Activated CD4-positive, alpha-beta memory T cell treated with anti-CD3 and anti-CD28 coated beads, Interleukin-2, amount 10 ng/mL, durations not matched to agents 7 days and 5 days (primary cell): Measurements from ENCODE around the gene DRGX. TPM values are rescaled to one million over a fixed set of nuclear protein-coding genes. Genes with fewer than 3 reads are reported as not detected.

ENCODE experiments used
- CTCF ChIA-PET: fragments of 350-600 bp; sonication (Branson Sonifier 250); formaldehyde crosslinking; loops from one replicate; lab custom pipeline; 2021; ENCODE audit warnings: antibody characterized with exemption, inconsistent platforms; lab: Charles Lee
- POLR2A ChIA-PET: fragments of 350-600 bp; sonication (Branson Sonifier 250); formaldehyde crosslinking; loops from one replicate; lab custom pipeline; 2021; ENCODE audit warnings: antibody characterized with exemption; lab: Charles Lee
- DNase-seq: peaks from one replicate; pipeline ENCODE4 v3.0.0-alpha.2; 2020
- H3K27ac Mint-ChIP-seq: one replicate; pipeline ENCODE4 v1.8.0; 2021; ENCODE audit warnings: mild to moderate bottlenecking, mixed read lengths
- H3K27me3 Mint-ChIP-seq: one replicate; pipeline ENCODE4 v1.8.0; 2021; ENCODE audit warnings: mixed read lengths
- H3K36me3 Mint-ChIP-seq: one replicate; pipeline ENCODE4 v1.8.0; 2021; ENCODE audit warnings: low read depth, mixed read lengths
- H3K4me1 Mint-ChIP-seq: one replicate; pipeline ENCODE4 v1.8.0; 2021; ENCODE audit warnings: mixed read lengths
- H3K4me3 Mint-ChIP-seq: one replicate; pipeline ENCODE4 v1.8.0; 2021; ENCODE audit warnings: mild to moderate bottlenecking, mixed read lengths
- H3K9me3 Mint-ChIP-seq: one replicate; pipeline ENCODE4 v1.8.0; 2021; ENCODE audit warnings: mixed read lengths
- total RNA-seq, 2 experiments: library from RNA; stranded (reverse); gene quantifications; one replicate each; pipeline ENCODE4 v1.2.3, GENCODE V29; 2021

DRGX gene
- total RNA-seq, 2 experiments from 2014 or later = not detected

DNA sequence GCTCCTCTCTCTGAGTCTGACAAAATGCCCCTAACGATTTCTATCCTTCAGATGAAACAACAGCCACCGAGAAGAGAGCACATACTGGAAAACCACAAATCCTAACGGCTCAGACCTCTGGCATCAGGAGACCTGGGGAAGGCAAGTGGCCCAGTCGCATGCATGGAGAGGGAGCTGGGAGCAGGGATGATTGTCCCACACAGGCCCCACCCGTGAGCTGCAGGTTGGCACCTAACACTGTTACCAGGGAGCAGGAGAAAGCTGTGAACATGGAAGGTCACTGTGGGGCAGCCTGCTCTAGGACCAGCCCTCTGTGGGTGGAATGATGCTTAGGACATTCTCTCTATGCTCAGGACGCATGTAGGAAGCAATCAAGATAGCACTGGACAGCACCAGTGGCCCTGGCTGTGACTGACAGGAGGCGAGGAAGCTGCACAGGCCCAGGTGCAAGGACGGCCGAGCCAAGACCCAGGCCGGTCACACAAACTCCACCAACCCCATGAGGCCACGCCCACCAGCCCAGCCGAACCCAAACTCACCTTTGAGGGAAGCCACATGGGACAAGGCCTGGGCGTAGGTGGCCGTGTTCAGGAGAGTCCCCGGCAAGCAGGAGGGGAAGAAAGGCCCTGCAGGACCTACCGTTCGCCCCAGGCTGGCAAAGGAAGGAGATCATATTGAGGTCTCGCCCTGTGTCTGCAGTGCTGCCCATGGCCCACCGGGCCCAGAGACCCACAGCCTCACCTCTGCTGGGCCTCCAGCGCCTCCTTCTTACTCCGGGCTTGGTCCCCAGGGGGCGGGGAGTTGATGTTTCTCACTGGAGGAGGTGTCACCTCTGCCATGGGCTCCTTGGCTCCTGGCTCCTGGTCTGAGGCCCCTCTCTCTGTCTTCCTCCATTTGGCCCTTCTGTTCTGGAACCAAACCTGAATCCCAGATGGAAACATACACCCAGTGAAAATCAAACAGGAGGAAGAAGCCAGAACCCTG is 9.7 kb downstream of the DRGX start:
- Mint-ChIP-seq H3K27me3 (peaks cover 20% of the 10 kb centered on the region), H3K4me3 (no peak overlapping the region), H3K4me1 (no peaks in the 10 kb centered on the region), H3K36me3 (no peaks in the 10 kb centered on the region), H3K9me3 (no peaks in the 10 kb centered on the region), H3K27ac (no peak overlapping the region)
- DNase-seq = no peak
- CTCF ChIA-PET = no interaction called here
- POLR2A ChIA-PET = no interaction called here

DNA sequence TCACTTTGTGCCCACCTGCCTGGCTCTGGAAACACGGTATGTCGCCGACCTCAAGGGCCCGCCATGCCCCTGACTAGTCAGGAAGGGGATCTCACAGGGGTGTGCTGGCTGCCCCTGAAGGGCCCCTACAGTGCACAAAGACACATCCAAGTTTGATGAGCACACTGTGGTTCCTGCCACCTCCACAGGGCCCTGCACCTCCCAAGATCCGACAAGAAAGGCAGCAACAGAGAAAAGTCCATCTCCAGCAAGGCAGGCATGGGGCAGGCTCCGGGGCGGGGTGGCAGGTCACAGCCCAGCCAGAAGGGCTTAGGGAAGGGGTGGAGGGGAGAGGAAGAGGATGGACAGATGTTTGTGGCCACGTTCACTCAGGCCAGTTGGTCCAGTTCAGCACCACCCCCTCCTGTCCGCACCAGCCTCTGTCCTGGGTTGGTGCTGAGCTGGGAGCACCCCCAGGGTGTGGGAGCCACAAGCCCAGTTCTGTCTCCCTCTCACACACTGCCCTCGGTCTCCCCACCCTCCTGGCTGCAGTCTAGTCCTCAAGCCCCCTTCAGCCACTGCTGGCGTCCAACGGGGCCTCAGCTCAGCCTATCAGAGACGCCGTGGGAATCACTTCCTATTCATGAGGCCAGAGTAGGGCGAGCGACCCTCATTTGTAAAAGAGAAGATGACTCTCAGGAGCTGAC is 11.5 kb downstream of the DRGX start:
- Mint-ChIP-seq H3K27ac (no peak overlapping the region), H3K4me3 (no peak overlapping the region), H3K9me3 (no peaks in the 10 kb centered on the region), H3K27me3 (peaks cover 11% of the 10 kb centered on the region), H3K36me3 (no peaks in the 10 kb centered on the region), H3K4me1 (no peaks in the 10 kb centered on the region)
- ChIA-PET CTCF (interaction anchor here (1.0 kb wide), 1 partner anchor 23 kb away, joined by 3 read pairs; no protein-coding TSS in a partner anchor), POLR2A (no interaction called here)
- no peak for DNase-seq

DNA sequence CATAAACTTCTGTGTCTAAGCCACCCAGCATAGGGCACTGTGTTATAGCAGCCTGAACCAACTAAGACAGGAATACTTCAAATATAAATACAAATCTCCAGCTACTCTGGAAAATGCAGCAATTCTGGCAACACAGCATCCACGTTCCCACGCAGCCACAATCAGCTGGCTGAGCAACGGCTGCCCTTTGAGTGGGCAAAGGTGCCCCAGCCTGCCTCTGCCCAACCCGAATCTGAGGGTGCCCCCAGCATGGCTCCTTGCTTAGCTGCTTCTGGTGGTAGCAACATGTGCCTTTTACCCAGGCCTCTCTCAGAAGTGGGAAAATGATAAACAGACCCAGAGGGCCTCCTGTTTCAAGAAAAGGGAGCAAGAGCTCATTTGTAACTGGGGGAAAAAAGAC is 12.0 kb downstream of the DRGX start:
- CTCF ChIA-PET = no interaction called here
- no peaks in the 10 kb centered on the region for H3K9me3 Mint-ChIP-seq
- H3K36me3 Mint-ChIP-seq = no peaks in the 10 kb centered on the region

DNA sequence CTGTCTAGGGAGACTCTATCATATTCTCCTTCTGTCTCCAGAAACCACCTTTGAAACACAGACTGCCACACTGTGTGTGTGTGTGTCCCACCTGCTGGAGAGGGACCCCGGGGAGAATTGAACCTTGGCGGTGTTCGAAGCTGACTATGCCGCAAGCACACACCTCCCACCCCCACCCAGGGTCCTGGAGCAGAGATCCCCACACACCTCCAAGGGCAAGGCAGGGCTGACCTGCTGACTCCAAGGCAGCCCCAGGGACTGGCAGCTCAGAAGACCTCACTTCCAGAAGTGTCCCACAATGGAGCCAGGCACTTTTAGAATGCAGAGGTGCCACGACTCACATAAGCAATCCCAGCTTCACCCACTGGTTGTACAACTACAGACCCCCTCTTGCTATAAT is 13.1 kb downstream of the DRGX start:
- Mint-ChIP-seq H3K9me3 (no peaks in the 10 kb centered on the region), H3K36me3 (no peaks in the 10 kb centered on the region), H3K4me1 (no peaks in the 10 kb centered on the region), H3K27me3 (no peaks in the 10 kb centered on the region), H3K27ac (no peak overlapping the region), H3K4me3 (no peak overlapping the region)
- ChIA-PET CTCF (interaction anchor here (0.9 kb wide), 1 partner anchor 129 kb away, joined by 3 read pairs; no protein-coding TSS in a partner anchor), POLR2A (no interaction called here)
- DNase-seq = no peak

More for the DNA sequence above, 12.0 kb downstream of the DRGX start:
- no peak for DNase-seq
- Mint-ChIP-seq H3K27ac (no peak overlapping the region), H3K4me1 (no peaks in the 10 kb centered on the region), H3K4me3 (no peak overlapping the region), H3K27me3 (peaks cover 8% of the 10 kb centered on the region)
- POLR2A ChIA-PET = no interaction called here

DNA sequence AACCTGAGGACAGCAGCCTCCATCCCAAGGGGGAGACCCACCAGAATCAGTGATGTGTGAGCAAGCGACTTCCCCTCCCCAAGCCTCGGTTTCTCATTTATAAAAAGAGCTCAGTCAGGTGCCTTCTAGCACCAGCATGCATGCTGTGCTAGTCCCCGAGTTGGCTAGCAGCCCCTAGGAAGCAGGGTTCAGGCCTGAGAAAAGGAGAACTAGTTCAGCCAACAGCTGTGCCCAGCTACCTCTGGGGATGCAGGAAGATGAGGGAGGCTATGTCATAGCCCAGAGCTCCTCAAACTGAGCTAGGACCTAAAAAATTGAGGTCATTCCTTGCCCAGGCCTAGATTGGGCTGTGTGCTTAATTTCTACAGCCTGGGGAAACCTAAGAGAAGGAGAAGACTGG is 13.7 kb downstream of the DRGX start:
- ChIA-PET POLR2A (no interaction called here), CTCF (interaction anchor here (0.9 kb wide), 1 partner anchor 130 kb away, joined by 3 read pairs; no protein-coding TSS in a partner anchor)
- no peak for DNase-seq
- no peak overlapping the region for H3K4me3 Mint-ChIP-seq
- no peaks in the 10 kb centered on the region for H3K9me3 Mint-ChIP-seq
- H3K27ac Mint-ChIP-seq = no peak overlapping the region
- no peaks in the 10 kb centered on the region for H3K4me1 Mint-ChIP-seq
- H3K36me3 Mint-ChIP-seq = no peaks in the 10 kb centered on the region
- no peaks in the 10 kb centered on the region for H3K27me3 Mint-ChIP-seq

DNA sequence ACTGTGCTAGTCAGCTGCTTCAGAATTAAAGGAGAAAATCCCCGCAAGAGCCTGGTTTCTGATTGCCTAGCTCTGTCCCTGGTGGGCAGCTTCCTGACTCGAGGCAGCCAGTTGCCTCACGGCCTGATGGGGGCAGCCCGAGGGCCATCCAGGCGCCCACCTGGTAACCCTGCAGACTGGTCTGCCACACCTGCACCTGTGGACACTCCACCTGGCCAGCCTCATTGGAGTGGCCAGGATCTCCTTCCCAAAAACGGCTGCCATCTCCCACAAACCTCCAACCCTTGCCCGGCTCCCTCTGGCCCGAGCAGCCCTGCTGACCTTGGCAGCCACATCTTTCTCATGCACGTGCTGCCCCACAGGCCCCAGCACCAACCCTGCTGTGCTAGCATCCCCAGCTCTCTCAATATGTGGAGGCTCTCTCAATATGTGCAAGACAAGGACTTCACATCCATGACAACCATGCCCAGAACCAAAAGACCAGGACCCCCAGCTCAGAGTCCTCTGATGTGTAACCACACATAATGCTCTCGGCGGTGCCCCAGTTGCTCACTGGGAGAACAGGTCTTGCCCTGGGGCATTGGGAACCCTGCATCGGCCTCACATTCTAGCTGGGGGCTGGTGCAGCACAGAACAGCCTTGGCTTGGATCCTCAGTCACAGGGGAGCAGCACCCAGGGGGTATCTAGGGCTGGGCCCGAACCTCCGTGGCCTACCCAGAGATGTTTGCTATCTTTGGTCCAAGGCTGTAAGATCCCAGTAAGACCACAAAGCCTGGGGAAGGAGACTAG is 14.6 kb downstream of the DRGX start:
- no peaks in the 10 kb centered on the region for H3K4me1 Mint-ChIP-seq
- DNase-seq = no peak
- CTCF ChIA-PET = no interaction called here
- H3K27ac Mint-ChIP-seq = no peak overlapping the region
- POLR2A ChIA-PET = no interaction called here
- peaks cover 3% of the 10 kb centered on the region for H3K27me3 Mint-ChIP-seq
- H3K9me3 Mint-ChIP-seq = no peaks in the 10 kb centered on the region
- no peak overlapping the region for H3K4me3 Mint-ChIP-seq
- no peaks in the 10 kb centered on the region for H3K36me3 Mint-ChIP-seq

DNA sequence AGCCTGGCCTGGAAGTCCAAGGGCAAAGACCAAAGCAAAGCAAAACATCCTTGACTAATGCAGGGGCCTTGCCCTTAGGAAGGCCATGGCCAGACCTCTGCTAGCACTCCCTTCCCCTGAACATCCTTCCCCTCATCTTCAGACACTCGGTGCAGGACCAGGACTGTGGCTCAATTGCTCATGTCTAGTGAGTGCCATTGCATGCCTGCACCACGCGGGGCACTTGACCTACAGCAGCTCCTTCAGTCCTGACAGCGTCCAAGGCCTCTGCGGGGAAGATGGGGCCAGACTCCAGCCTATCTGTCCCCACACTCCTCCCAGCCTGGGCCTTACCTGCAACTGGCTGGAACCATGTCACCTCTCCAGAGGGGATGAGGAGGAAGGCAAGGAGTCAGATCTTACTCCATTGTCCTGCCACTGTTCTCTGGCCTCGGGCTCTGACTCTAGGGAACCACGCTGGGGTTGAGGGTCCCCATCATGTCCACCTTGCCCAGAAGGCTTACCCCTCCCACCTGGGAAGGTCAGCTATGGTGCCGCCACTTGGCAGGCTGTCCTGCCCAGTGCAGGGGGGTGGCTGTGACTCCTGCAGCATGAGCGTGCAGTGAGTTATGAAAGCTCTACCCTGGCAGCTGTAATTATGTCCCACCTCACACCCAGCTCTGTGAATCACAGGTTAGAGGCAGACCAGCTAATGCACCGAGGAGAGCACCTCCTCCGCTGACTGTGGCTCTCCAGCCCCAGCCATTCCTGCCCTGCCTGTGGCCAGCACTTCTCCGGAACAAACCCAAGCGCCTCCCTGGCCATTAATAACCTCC is 16.1 kb downstream of the DRGX start:
- DNase-seq = no peak
- Mint-ChIP-seq H3K4me3 (no peak overlapping the region), H3K27me3 (peaks cover 9% of the 10 kb centered on the region), H3K9me3 (no peaks in the 10 kb centered on the region), H3K4me1 (no peaks in the 10 kb centered on the region), H3K27ac (no peak overlapping the region), H3K36me3 (no peaks in the 10 kb centered on the region)
- POLR2A ChIA-PET = no interaction called here
- CTCF ChIA-PET = no interaction called here

DNA sequence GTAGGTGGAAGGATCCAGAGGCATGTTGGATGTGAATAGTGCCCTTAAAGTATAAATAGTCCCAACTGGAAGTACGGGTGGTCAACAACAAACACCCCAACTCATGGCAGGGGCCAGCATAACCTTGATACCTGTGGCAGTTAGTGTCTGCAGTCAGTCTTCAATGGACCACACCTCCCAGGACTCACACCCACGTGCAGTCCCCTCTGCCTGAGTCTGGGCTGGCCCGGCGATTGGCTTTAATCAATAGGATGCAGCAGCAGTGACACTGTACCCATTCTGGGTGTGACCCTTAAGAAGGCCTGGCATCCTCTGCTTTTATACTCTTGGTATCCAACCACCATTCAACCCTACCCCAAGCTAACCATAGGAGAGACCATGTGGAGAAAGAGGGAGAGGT is 18.6 kb downstream of the DRGX start:
- no peak for DNase-seq
- no peak overlapping the region for H3K4me3 Mint-ChIP-seq
- no peaks in the 10 kb centered on the region for H3K36me3 Mint-ChIP-seq
- no peak overlapping the region for H3K27ac Mint-ChIP-seq
- H3K4me1 Mint-ChIP-seq = no peaks in the 10 kb centered on the region
- peaks cover 9% of the 10 kb centered on the region for H3K27me3 Mint-ChIP-seq
- H3K9me3 Mint-ChIP-seq = no peaks in the 10 kb centered on the region
- ChIA-PET POLR2A (no interaction called here), CTCF (no interaction called here)

DNA sequence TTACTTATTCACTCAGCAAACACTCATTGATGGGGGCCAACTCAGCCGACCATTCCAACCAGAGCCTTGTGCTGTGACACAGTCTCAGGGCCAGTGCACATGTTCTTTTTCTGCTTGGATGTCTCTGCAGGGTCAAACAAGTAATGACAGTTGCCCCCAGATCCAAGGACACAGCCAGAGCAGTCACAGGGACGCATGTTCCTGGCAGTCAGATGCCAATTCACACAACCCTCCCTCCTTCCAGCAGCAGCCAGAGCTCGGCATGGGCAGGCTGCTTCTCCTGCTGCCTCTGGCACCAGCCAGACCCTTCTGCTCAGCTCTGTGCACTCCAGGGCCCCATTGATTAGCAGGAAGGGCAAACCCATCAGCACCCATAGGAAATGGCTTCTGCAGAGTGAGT is 20.3 kb downstream of the DRGX start:
- POLR2A ChIA-PET = no interaction called here
- Mint-ChIP-seq H3K4me1 (no peaks in the 10 kb centered on the region), H3K9me3 (no peaks in the 10 kb centered on the region), H3K27me3 (peaks cover 9% of the 10 kb centered on the region), H3K36me3 (no peaks in the 10 kb centered on the region), H3K27ac (no peak overlapping the region), H3K4me3 (no peak overlapping the region)
- CTCF ChIA-PET = no interaction called here
- DNase-seq = no peak

DNA sequence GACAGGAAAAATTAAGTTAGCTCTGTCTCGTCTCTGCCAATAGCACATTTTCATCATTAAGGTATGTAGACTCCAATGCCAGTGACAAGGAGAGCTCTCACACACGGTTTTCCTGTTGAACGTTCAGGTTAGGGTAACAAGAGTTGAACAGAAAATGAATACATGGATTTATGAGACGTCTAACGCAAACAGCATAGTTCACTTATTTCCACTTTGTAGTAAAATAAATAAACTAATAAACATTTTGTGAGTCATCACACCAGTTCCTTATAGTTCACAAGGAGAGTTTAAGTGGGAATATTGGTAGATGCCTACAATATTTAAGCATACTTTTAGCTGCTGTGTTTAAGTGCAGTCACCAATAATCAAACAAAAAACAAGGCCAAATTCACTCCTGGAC is 21.1 kb downstream of the DRGX start:
- DNase-seq = no peak
- Mint-ChIP-seq H3K9me3 (no peaks in the 10 kb centered on the region), H3K4me3 (no peak overlapping the region), H3K36me3 (no peaks in the 10 kb centered on the region), H3K27ac (no peak overlapping the region), H3K4me1 (no peaks in the 10 kb centered on the region), H3K27me3 (peaks cover 9% of the 10 kb centered on the region)
- POLR2A ChIA-PET = no interaction called here
- CTCF ChIA-PET = no interaction called here

DNA sequence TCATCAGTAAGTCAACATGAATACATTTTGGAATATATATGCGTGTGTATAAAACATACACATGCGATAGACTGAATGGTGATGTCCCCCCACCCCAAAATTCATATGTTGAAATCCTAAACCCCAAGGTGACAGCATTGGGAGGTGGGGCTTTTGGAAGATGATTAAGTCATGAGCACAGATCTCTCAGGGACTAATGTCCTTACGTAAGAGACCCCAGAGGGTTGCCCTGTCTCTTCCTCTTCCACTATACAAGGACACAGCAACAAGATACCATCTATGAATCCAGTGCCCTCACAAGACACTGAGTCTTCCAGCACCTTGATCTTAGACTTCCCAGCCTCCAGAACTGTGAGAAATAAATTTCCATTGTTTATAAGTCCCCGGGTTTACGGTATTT is 22.5 kb downstream of the DRGX start:
- Mint-ChIP-seq H3K9me3 (no peaks in the 10 kb centered on the region), H3K4me1 (no peaks in the 10 kb centered on the region), H3K27ac (no peak overlapping the region), H3K27me3 (peaks cover 11% of the 10 kb centered on the region), H3K4me3 (no peak overlapping the region), H3K36me3 (no peaks in the 10 kb centered on the region)
- POLR2A ChIA-PET = no interaction called here
- DNase-seq = no peak
- CTCF ChIA-PET = no interaction called here

DNA sequence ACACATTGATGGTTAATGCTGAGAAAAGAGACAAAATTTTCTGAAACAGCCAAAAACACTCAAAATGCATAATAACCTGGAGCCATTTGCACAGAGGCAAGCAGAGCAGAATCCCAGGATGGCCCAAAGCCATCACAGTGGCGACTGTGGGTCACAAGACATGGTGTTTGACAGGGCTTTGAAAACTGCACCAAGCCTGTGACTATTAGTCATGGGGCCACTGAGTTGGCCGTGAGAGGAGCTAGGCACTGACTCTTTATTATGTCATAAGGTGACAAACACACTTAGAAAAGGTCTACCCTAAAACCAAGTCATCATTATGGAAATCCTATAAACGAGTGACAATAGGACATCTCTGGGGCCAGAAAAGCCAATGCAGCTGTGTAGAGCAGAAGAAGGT is 23.9 kb downstream of the DRGX start:
- H3K27ac Mint-ChIP-seq = no peak overlapping the region
- no peak overlapping the region for H3K4me3 Mint-ChIP-seq
- H3K9me3 Mint-ChIP-seq = no peaks in the 10 kb centered on the region
- ChIA-PET POLR2A (no interaction called here), CTCF (no interaction called here)
- H3K4me1 Mint-ChIP-seq = no peaks in the 10 kb centered on the region
- H3K36me3 Mint-ChIP-seq = no peaks in the 10 kb centered on the region
- DNase-seq = no peak
- H3K27me3 Mint-ChIP-seq = peaks cover 12% of the 10 kb centered on the region
